HT-29 (cell line): Measurements from ENCODE around the gene CALHM1. TPM values are rescaled to one million over a fixed set of nuclear protein-coding genes. Genes with fewer than 3 reads are reported as not detected.

Experiments
- DNase-seq: peaks from one replicate; pipeline ENCODE4 v3.0.0-alpha.2; 2015; ENCODE audit warnings: low spot score
- total RNA-seq: library from RNA; depleted of rRNA; stranded (reverse); fragments of >200 nt; shearing (Covaris generic); gene quantifications from 2 replicates; pipeline ENCODE4 v1.2.3, GENCODE V29; 2014

Gene CALHM1
- total RNA-seq, 1 experiment from 2014 or later: not detected

- no peak for DNase-seq
These were observed 3.5 kb downstream of the CALHM1 start for GRCh38 chr10:103455235-103455634.

- DNase-seq: no peak
These were observed 4.7 kb downstream of the CALHM1 start for GRCh38 chr10:103454026-103454425.

GRCh38 chr10:103452506-103453230 lies 6.0 kb downstream of the CALHM1 start:
- no peak for DNase-seq

- peak; percentile 39 for DNase-seq
These were observed 6.7 kb downstream of the CALHM1 start, which contains the start of gene CALHM2 for GRCh38 chr10:103451831-103452505. TSS of gene CALHM2 (minus strand) at chr10:103452370. CDS start at chr10:103449941, 2,429 bp downstream.

GRCh38 chr10:103451091-103451813 lies 7.4 kb downstream of the CALHM1 start:
- peak; percentile 56 for DNase-seq

GRCh38 chr10:103450201-103450695 lies 8.5 kb downstream of the CALHM1 start:
- DNase-seq: no peak

GRCh38 chr10:103449208-103450144 lies 9.2 kb downstream of the CALHM1 start:
- DNase-seq: no peak

GRCh38 chr10:103448746-103449145 lies 10.0 kb downstream of the CALHM1 start:
- DNase-seq: no peak

- DNase-seq: no peak
These were observed 11.5 kb downstream of the CALHM1 start for GRCh38 chr10:103447187-103447586.

GRCh38 chr10:103445767-103446567 lies 12.7 kb downstream of the CALHM1 start:
- no peak for DNase-seq

- no peak for DNase-seq
These were observed 13.3 kb downstream of the CALHM1 start for GRCh38 chr10:103445366-103445765.

- no peak for DNase-seq
These were observed 14.2 kb downstream of the CALHM1 start for GRCh38 chr10:103444478-103444877.

- DNase-seq: no peak
These were observed 15.1 kb downstream of the CALHM1 start for GRCh38 chr10:103443475-103444185.

- no peak for DNase-seq
These were observed 16.7 kb downstream of the CALHM1 start for GRCh38 chr10:103442031-103442461.

- DNase-seq: no peak
These were observed 17.1 kb downstream of the CALHM1 start for GRCh38 chr10:103441611-103442010.

- no peak for DNase-seq
These were observed 17.5 kb downstream of the CALHM1 start for GRCh38 chr10:103441206-103441605.

GRCh38 chr10:103440416-103440815 lies 18.3 kb downstream of the CALHM1 start:
- no peak for DNase-seq

GRCh38 chr10:103439776-103440175 lies 18.9 kb downstream of the CALHM1 start:
- no peak for DNase-seq

GRCh38 chr10:103433858-103434257 lies 24.8 kb downstream of the CALHM1 start:
- DNase-seq: no peak
